ENCODE data around the gene WFIKKN1.
"Not testable (repeated sequence)": the region's sequence is repeated elsewhere in the genome, so short reads cannot be mapped to it uniquely, and the experiment has no call there.

Gene WFIKKN1

GRCh38 chr16:596736-597060 is 34.1 kb upstream of the WFIKKN1 start (continued):
- TF ChIP-seq PBX3 (CRISPR knock-in tag; IDR thresholded peaks at IDR 0.05) (no peak), ZNF341 (tag by site-specific recombination; IDR thresholded peaks at IDR 0.05; ENCODE audit: low read depth) (no peak)

GRCh38 chr16:597655-598054 is 33.1 kb upstream of the WFIKKN1 start:
- CTCF ChIA-PET; H3K4me3 ChIP-seq (ENCODE audit: low read depth, low read length); H3K9me3 ChIP-seq (ENCODE audit: control insufficient read depth, insufficient read depth, low read depth, low read length); H3K27ac ChIP-seq (ENCODE audit: extremely low read depth, low read depth, low read length); H3K4me1 ChIP-seq (ENCODE audit: control insufficient read depth, insufficient read depth, low read length): not testable (repeated sequence)
- TF ChIP-seq ZNF121 (tag by site-specific recombination; IDR thresholded peaks at IDR 0.05) = peak; percentile 35; the same call in 1 of the 2 replicates
- H3K36me3 ChIP-seq (ENCODE audit: control insufficient read depth in 2 of 2, insufficient read depth in 1 of 2, low read length in 2 of 2) = peaks cover 0 to 21% of the 10 kb centered on the region in 2 experiments; a peak in 1 of 3 replicates
- POLR2A ChIA-PET = interaction anchor here (0.6 kb wide), 1 partner anchor 9 kb away, joined by 3 read pairs; no protein-coding TSS in a partner anchor

GRCh38 chr16:598823-599739 is 31.7 kb upstream of the WFIKKN1 start:
- Histone ChIP-seq H3K9me3 (ENCODE audit: control insufficient read depth, insufficient read depth, low read depth, low read length) (no peaks in the 10 kb centered on the region), H3K27ac (ENCODE audit: extremely low read depth, low read depth, low read length) (no peak overlapping the region), H3K36me3 (ENCODE audit: control insufficient read depth in 2 of 2, insufficient read depth in 1 of 2, low read length in 2 of 2) (peaks cover 0 to 21% of the 10 kb centered on the region in 2 experiments; a peak in 1 of 3 replicates), H3K4me3 (ENCODE audit: low read depth, low read length) (no peak overlapping the region), H3K4me1 (ENCODE audit: control insufficient read depth, insufficient read depth, low read length) (no peaks in the 10 kb centered on the region)
- ChIA-PET POLR2A (no interaction called here), CTCF (interaction anchor here (1.4 kb wide), 1 partner anchor 25 kb away, joined by 4 read pairs; no protein-coding TSS in a partner anchor)
- no peak for TF ChIP-seq ZNF2 (tag by site-specific recombination; IDR thresholded peaks at IDR 0.05)
- no peak for TF ChIP-seq ZNF266 (tag by site-specific recombination; IDR thresholded peaks at IDR 0.05; ENCODE audit: low read depth)
- no peak for TF ChIP-seq KLF1 (tag by site-specific recombination; IDR thresholded peaks at IDR 0.05)
- no peak for TF ChIP-seq ZNF366 (tag by site-specific recombination; conservative IDR thresholded peaks at IDR 0.05)
- no peak for TF ChIP-seq ZBTB48 (tag by site-specific recombination; IDR thresholded peaks at IDR 0.05)

- POLR2A ChIA-PET = interaction anchor here (0.8 to 0.9 kb wide), 2 partner anchors 12 to 85 kb away, joined by 3 read pairs; no protein-coding TSS in a partner anchor
- H3K9me3 ChIP-seq (ENCODE audit: control insufficient read depth, insufficient read depth, low read depth, low read length) = no peaks in the 10 kb centered on the region
- no peaks in the 10 kb centered on the region for H3K4me1 ChIP-seq (ENCODE audit: control insufficient read depth, insufficient read depth, low read length)
- peaks cover 0 to 21% of the 10 kb centered on the region in 2 experiments; a peak in 1 of 3 replicates for H3K36me3 ChIP-seq (ENCODE audit: control insufficient read depth in 2 of 2, insufficient read depth in 1 of 2, low read length in 2 of 2)
- CTCF ChIA-PET = interaction anchor here (0.6 to 2.1 kb wide), 10 partner anchors 8 to 209 kb away, joined by 3 to 8 read pairs (median 4); partner anchors contain the start of genes METTL26 and RAB40C
- H3K27ac ChIP-seq (ENCODE audit: extremely low read depth, low read depth, low read length) = no peak overlapping the region
- H3K4me3 ChIP-seq (ENCODE audit: low read depth, low read length) = no peak overlapping the region
- TF ChIP-seq ZNF785 (tag by site-specific recombination; IDR thresholded peaks at IDR 0.05) (no peak), ZNF335 (tag by site-specific recombination; conservative IDR thresholded peaks at IDR 0.05) (peak; percentile 48), ZNF37A (tag by site-specific recombination; IDR thresholded peaks at IDR 0.05) (no peak), ZNF544 (tag by site-specific recombination; IDR thresholded peaks at IDR 0.05) (no peak), ZNF2 (tag by site-specific recombination; IDR thresholded peaks at IDR 0.05) (peak; percentile 71), ZNF654 (tag by site-specific recombination; IDR thresholded peaks at IDR 0.05; ENCODE audit: low read depth) (peak; percentile 18; the same call in 1 of the 2 replicates), GLIS1 (tag by site-specific recombination; IDR thresholded peaks at IDR 0.05) (peak; percentile 43; the same call in 1 of the 2 replicates), INSM2 (tag by site-specific recombination; IDR thresholded peaks at IDR 0.05) (no peak), ZNF658 (tag by site-specific recombination; IDR thresholded peaks at IDR 0.05) (no peak), ZNF510 (tag by site-specific recombination; IDR thresholded peaks at IDR 0.05; ENCODE audit: insufficient replicate concordance) (no peak), ZNF843 (tag by site-specific recombination; IDR thresholded peaks at IDR 0.05) (no peak), ZSCAN18 (tag by site-specific recombination; IDR thresholded peaks at IDR 0.05) (no peak), YY2 (tag by site-specific recombination; IDR thresholded peaks at IDR 0.05) (no peak), GFI1B (tag by site-specific recombination; IDR thresholded peaks at IDR 0.05) (no peak), ZSCAN16 (tag by site-specific recombination; IDR thresholded peaks at IDR 0.05) (no peak)
Measured at GRCh38 chr16:600781-601180, 30.0 kb upstream of the WFIKKN1 start.

All from HEK293 (cell line).